PC-9 (cell line): ENCODE data around the gene SNAPC1.

Experiments used
- CTCF ChIP-seq: fragments of 200-600 bp; sonication (generic); conservative IDR thresholded peaks from 2 replicates; pipeline ENCODE4 v1.6.1; 2017; ENCODE audit warnings: mixed run types, antibody characterized with exemption, mild to moderate bottlenecking, moderate library complexity
- EZH2 ChIP-seq: fragments of 200-600 bp; sonication (generic); IDR thresholded peaks from 2 replicates; pipeline ENCODE4 v1.8.0; 2017; ENCODE audit warnings: antibody characterized with exemption, low read depth

- no peak for TF ChIP-seq CTCF
- no peak for TF ChIP-seq EZH2
These were observed 8.6 kb upstream of the SNAPC1 start for GRCh38 chr14:61753631-61754030.
